ENCODE measurements around the gene CASP5.
"Not testable (repeated sequence)": the region's sequence is repeated elsewhere in the genome, so short reads cannot be mapped to it uniquely, and the experiment has no call there.

Gene CASP5

DNA sequence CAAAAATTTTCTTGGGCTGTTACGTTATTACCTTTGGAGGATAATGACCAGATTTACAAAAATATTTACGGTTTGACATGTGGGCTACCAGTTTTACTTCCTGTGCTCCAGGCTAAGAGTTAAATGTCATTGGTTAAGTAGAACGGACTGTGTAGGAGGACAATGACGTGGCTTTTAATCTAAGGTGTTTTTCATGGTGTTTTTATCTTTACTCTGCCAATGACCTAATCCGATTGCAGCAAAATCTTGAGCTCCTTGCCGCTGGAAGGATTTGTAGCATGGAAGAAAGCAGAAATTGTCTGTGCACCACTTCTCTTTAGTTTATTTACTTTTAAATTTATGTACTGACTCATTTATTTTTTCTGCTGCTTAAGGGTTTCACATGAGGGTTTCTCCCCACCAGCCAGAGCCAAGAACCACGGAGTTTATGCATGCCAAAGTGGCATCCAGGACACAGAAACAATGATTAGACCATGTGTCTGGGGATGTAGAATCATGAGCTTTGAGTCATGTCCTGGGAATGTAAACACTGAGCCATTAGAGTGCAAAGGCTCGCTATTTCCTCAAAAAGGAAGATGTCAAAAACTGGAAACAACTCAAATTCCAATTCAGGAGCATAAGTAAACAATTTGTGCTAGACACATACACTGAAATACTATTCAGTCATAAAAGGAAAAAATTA lies 24.1 kb upstream of the CASP5 start:
- Histone ChIP-seq H2AK5ac (ENCODE audit: low read depth, low read length) (no peak overlapping the region), H3K27me3 (ENCODE audit: control insufficient read depth in 3 of 3, insufficient read depth in 3 of 3, low read depth in 1 of 3, low read length in 3 of 3) (no peaks in the 10 kb centered on the region), H3K9ac (ENCODE audit: low read depth, low read length, poor library complexity) (no peak overlapping the region), H3K23ac (ENCODE audit: low read depth, low read length, poor library complexity) (no peak overlapping the region), H3K18ac (ENCODE audit: low read length) (no peak overlapping the region), H3K36me3 (replicated peaks in 1 of 2; ENCODE audit: control insufficient read depth in 2 of 2, insufficient read depth in 2 of 2, low read length in 2 of 2) (no peaks in the 10 kb centered on the region), H2BK15ac (ENCODE audit: low read length) (no peak overlapping the region), H3K4me3 (ENCODE audit: low read length in 2 of 2) (no peak overlapping the region), H2BK120ac (ENCODE audit: low read depth, low read length) (no peak overlapping the region), H3K79me1 (ENCODE audit: low read depth, low read length) (no peaks in the 10 kb centered on the region), H3K4me2 (ENCODE audit: insufficient read depth, low read length, poor library complexity, severe bottlenecking) (no peak overlapping the region), H3K4me1 (ENCODE audit: control insufficient read depth in 2 of 2, insufficient read depth in 1 of 2, low read depth in 1 of 2, low read length in 2 of 2) (peaks cover 0 to 9% of the 10 kb centered on the region in 2 donors), H4K91ac (ENCODE audit: low read depth, low read length, poor library complexity) (no peak overlapping the region), H2BK5ac (ENCODE audit: low read length) (no peak overlapping the region), H3K14ac (ENCODE audit: low read length) (no peak overlapping the region), H4K8ac (ENCODE audit: low read depth, low read length) (no peak overlapping the region), H3K4ac (ENCODE audit: low read length) (no peak overlapping the region), H2AFZ (ENCODE audit: low read length) (peak overlapping the region; percentile 84), H3K27ac (replicated peaks; ENCODE audit: low read length) (no peak overlapping the region), H3K9me3 (replicated peaks in 1 of 2; ENCODE audit: control insufficient read depth in 2 of 2, insufficient read depth in 1 of 2, low read depth in 1 of 2, low read length in 2 of 2) (no peaks in the 10 kb centered on the region), H2BK12ac (ENCODE audit: low read length) (no peak overlapping the region)
- WGBS, 2 donors (ENCODE audit: extremely low coverage in 2 of 2, insufficient read length in 2 of 2, insufficient replicate concordance in 1 of 2) = no CpG with 5 or more reads among the region's 8 CpGs
- DNase-seq (ENCODE audit: low spot score) = no peak

- H2BK15ac ChIP-seq (ENCODE audit: low read length) = no peak overlapping the region
- no peaks in the 10 kb centered on the region for H3K9me3 ChIP-seq (replicated peaks in 1 of 2; ENCODE audit: control insufficient read depth in 2 of 2, insufficient read depth in 1 of 2, low read depth in 1 of 2, low read length in 2 of 2)
- H3K79me1 ChIP-seq (ENCODE audit: low read depth, low read length) = no peaks in the 10 kb centered on the region
- H3K4me3 ChIP-seq (ENCODE audit: low read length in 2 of 2) = no peak overlapping the region
- no peak overlapping the region for H3K4me2 ChIP-seq (ENCODE audit: insufficient read depth, low read length, poor library complexity, severe bottlenecking)
- no peak overlapping the region for H2BK12ac ChIP-seq (ENCODE audit: low read length)
- no peaks in the 10 kb centered on the region for H3K27me3 ChIP-seq (ENCODE audit: control insufficient read depth in 3 of 3, insufficient read depth in 3 of 3, low read depth in 1 of 3, low read length in 3 of 3)
- H3K18ac ChIP-seq (ENCODE audit: low read length) = no peak overlapping the region
- no peaks in the 10 kb centered on the region for H3K36me3 ChIP-seq (replicated peaks in 1 of 2; ENCODE audit: control insufficient read depth in 2 of 2, insufficient read depth in 2 of 2, low read length in 2 of 2)
- H2BK120ac ChIP-seq (ENCODE audit: low read depth, low read length) = no peak overlapping the region
- H3K4ac ChIP-seq (ENCODE audit: low read length) = no peak overlapping the region
- H2AFZ ChIP-seq (ENCODE audit: low read length) = peak overlapping the region; percentile 24
- no peak overlapping the region for H3K14ac ChIP-seq (ENCODE audit: low read length)
- H3K23ac ChIP-seq (ENCODE audit: low read depth, low read length, poor library complexity) = no peak overlapping the region
- no peak for DNase-seq (ENCODE audit: low spot score)
- H3K4me1 ChIP-seq (ENCODE audit: control insufficient read depth in 2 of 2, insufficient read depth in 1 of 2, low read depth in 1 of 2, low read length in 2 of 2) = peaks cover 0 to 9% of the 10 kb centered on the region in 2 donors
- H4K8ac ChIP-seq (ENCODE audit: low read depth, low read length) = no peak overlapping the region
- WGBS, 2 donors (ENCODE audit: extremely low coverage in 2 of 2, insufficient read length in 2 of 2, insufficient replicate concordance in 1 of 2) = no CpG with 5 or more reads among the region's 5 CpGs
- H3K9ac ChIP-seq (ENCODE audit: low read depth, low read length, poor library complexity) = no peak overlapping the region
- H4K91ac ChIP-seq (ENCODE audit: low read depth, low read length, poor library complexity) = no peak overlapping the region
- H2AK5ac ChIP-seq (ENCODE audit: low read depth, low read length) = no peak overlapping the region
- H3K27ac ChIP-seq (replicated peaks; ENCODE audit: low read length) = no peak overlapping the region
- no peak overlapping the region for H2BK5ac ChIP-seq (ENCODE audit: low read length)
Observed at GRCh38 chr11:105045676-105046296, 22.8 kb upstream of the CASP5 start.

DNA sequence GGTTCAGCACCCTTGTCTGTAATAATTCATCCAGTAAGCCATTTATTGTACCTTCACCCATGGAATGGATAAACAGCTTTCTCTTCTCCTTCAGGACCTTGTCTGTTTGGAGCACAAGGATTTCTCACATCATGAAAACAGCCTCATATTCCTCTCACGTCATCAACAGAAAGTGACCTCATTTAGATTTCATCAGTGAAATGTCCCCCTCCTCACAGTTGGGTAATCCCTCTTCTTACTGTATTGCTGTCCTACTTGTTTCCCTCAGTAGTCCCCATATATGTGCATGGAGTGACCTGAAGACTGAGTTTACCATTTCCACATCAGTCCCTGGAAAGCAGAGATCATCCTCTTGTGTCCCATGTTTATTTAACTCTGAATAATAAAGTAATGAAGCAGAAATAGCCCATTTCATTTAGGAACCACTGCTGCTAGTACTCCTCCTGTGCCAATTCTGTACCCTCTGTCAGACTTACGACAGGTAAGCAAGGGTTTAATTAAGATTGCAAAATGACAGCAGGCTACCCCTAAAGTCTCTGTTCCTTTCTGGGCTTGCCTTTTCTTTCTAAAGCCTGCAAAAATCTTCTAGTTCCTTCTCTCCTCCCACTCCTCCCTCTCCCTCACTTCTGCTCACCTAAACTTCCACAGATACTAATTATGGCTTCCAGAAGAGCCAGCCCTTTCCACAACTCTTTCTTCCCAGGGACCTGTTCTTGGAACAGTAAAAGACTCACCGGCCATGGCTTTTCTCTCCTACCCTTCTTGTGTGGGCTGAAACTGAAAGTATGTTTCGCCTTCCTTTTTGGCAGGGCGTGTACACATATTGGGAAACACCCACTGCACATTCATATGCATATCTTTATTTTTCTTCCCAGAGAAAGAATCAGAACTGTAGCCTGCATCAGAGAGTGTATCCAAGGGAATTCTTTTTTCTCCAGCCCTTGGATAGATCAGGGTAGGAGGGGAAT lies 21.9 kb upstream of the CASP5 start, which contains the start of gene CARD16:
Gene CARD16 (minus strand): TSS at position 779 of the 968 bp plus-strand sequence. CDS start 38 bp downstream, at position 741.
- H2AK5ac ChIP-seq (ENCODE audit: low read depth, low read length); H2BK15ac ChIP-seq (ENCODE audit: low read length); H3K36me3 ChIP-seq (replicated peaks in 1 of 2; ENCODE audit: control insufficient read depth in 2 of 2, insufficient read depth in 2 of 2, low read length in 2 of 2); H3K79me1 ChIP-seq (ENCODE audit: low read depth, low read length); H2BK120ac ChIP-seq (ENCODE audit: low read depth, low read length); H3K4ac ChIP-seq (ENCODE audit: low read length); H4K91ac ChIP-seq (ENCODE audit: low read depth, low read length, poor library complexity); H3K27ac ChIP-seq (replicated peaks; ENCODE audit: low read length); H3K4me1 ChIP-seq (ENCODE audit: control insufficient read depth in 2 of 2, insufficient read depth in 1 of 2, low read depth in 1 of 2, low read length in 2 of 2); H2BK12ac ChIP-seq (ENCODE audit: low read length); H3K27me3 ChIP-seq (ENCODE audit: control insufficient read depth in 3 of 3, insufficient read depth in 3 of 3, low read depth in 1 of 3, low read length in 3 of 3); H3K9me3 ChIP-seq (replicated peaks in 1 of 2; ENCODE audit: control insufficient read depth in 2 of 2, insufficient read depth in 1 of 2, low read depth in 1 of 2, low read length in 2 of 2); H3K4me2 ChIP-seq (ENCODE audit: insufficient read depth, low read length, poor library complexity, severe bottlenecking); H3K18ac ChIP-seq (ENCODE audit: low read length); H2BK5ac ChIP-seq (ENCODE audit: low read length); H3K14ac ChIP-seq (ENCODE audit: low read length); H3K9ac ChIP-seq (ENCODE audit: low read depth, low read length, poor library complexity); H4K8ac ChIP-seq (ENCODE audit: low read depth, low read length); DNase-seq (ENCODE audit: low spot score); H3K23ac ChIP-seq (ENCODE audit: low read depth, low read length, poor library complexity); H3K4me3 ChIP-seq (ENCODE audit: low read length in 2 of 2): not testable (repeated sequence)
- WGBS, 2 donors (ENCODE audit: extremely low coverage in 2 of 2, insufficient read length in 2 of 2, insufficient replicate concordance in 1 of 2) = no CpG with 5 or more reads among the region's 5 CpGs
- H2AFZ ChIP-seq (ENCODE audit: low read length) = peak within 1 kb of the TSS; percentile 33

DNA sequence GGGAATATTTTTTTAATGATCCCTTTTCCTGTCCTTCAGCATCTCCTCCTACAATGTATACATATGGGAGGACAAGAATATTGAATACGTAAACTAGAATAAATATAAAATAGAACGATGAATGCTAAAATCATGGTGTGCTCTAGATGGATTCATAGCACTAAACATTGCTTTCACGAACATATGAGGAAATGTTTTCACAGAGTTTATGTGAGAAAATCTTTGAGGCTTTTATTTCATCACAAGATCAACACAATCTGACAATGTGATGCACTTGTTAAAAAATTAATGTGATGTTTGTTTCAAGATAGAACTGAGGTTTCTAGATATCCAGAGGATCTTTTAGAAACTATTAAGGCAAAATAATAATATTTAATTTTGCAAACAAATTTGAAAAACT lies 19.2 kb upstream of the CASP5 start:
- H2BK12ac ChIP-seq (ENCODE audit: low read length) = no peak overlapping the region
- H3K27ac ChIP-seq (replicated peaks; ENCODE audit: low read length) = no peak overlapping the region
- H2AFZ ChIP-seq (ENCODE audit: low read length) = no peak overlapping the region
- H3K27me3 ChIP-seq (ENCODE audit: control insufficient read depth in 3 of 3, insufficient read depth in 3 of 3, low read depth in 1 of 3, low read length in 3 of 3) = no peaks in the 10 kb centered on the region
- no peaks in the 10 kb centered on the region for H3K36me3 ChIP-seq (replicated peaks in 1 of 2; ENCODE audit: control insufficient read depth in 2 of 2, insufficient read depth in 2 of 2, low read length in 2 of 2)
- H3K4me3 ChIP-seq (ENCODE audit: low read length in 2 of 2) = no peak overlapping the region
- no peak overlapping the region for H4K91ac ChIP-seq (ENCODE audit: low read depth, low read length, poor library complexity)
- no CpG with 5 or more reads among the region's 3 CpGs for WGBS, 2 donors (ENCODE audit: extremely low coverage in 2 of 2, insufficient read length in 2 of 2, insufficient replicate concordance in 1 of 2)
- H3K79me1 ChIP-seq (ENCODE audit: low read depth, low read length) = no peaks in the 10 kb centered on the region
- H2BK5ac ChIP-seq (ENCODE audit: low read length) = no peak overlapping the region
- H3K9ac ChIP-seq (ENCODE audit: low read depth, low read length, poor library complexity) = no peak overlapping the region
- no peak overlapping the region for H3K4ac ChIP-seq (ENCODE audit: low read length)
- no peaks in the 10 kb centered on the region for H3K9me3 ChIP-seq (replicated peaks in 1 of 2; ENCODE audit: control insufficient read depth in 2 of 2, insufficient read depth in 1 of 2, low read depth in 1 of 2, low read length in 2 of 2)
- DNase-seq (ENCODE audit: low spot score) = no peak
- H4K8ac ChIP-seq (ENCODE audit: low read depth, low read length) = no peak overlapping the region
- no peak overlapping the region for H2BK120ac ChIP-seq (ENCODE audit: low read depth, low read length)
- H2BK15ac ChIP-seq (ENCODE audit: low read length) = no peak overlapping the region
- no peak overlapping the region for H2AK5ac ChIP-seq (ENCODE audit: low read depth, low read length)
- H3K4me2 ChIP-seq (ENCODE audit: insufficient read depth, low read length, poor library complexity, severe bottlenecking) = no peak overlapping the region
- H3K14ac ChIP-seq (ENCODE audit: low read length) = no peak overlapping the region
- H3K23ac ChIP-seq (ENCODE audit: low read depth, low read length, poor library complexity) = no peak overlapping the region
- H3K18ac ChIP-seq (ENCODE audit: low read length) = no peak overlapping the region
- H3K4me1 ChIP-seq (ENCODE audit: control insufficient read depth in 2 of 2, insufficient read depth in 1 of 2, low read depth in 1 of 2, low read length in 2 of 2) = peaks cover 0 to 4% of the 10 kb centered on the region in 2 donors
